Measurements from ENCODE around the gene AADAC.

- TF ChIP-seq CTCF (conservative IDR thresholded peaks at IDR 0.05 in 1 of 2, IDR thresholded peaks at IDR 0.05 in 1 of 2; ENCODE audit: low read depth in 1 of 2, low read length in 2 of 2) = no peak
- no peak for TF ChIP-seq EZH2 (IDR thresholded peaks at IDR 0.05; ENCODE audit: low read length, missing control alignments)
Observed at GRCh38 chr3:151819910-151820309, 6.0 kb downstream of the AADAC start.
